SU-DHL-6 (cell line): Measurements from ENCODE around the gene RFC4.

Experiments
- H2AFZ ChIP-seq: fragments of 200-600 bp; sonication (generic); 2 replicates; pipeline ENCODE4 v1.6.1; 2014; ENCODE audit warnings: low read depth, mild to moderate bottlenecking, moderate library complexity, mixed read lengths, antibody characterized with exemption, low read length; ENCODE audit not compliant: severe bottlenecking
- H3F3A ChIP-seq: fragments of 200-600 bp; shearing (Covaris generic); 2 replicates; pipeline ENCODE4 v1.6.0; 2016; ENCODE audit warnings: antibody characterized with exemption, mild to moderate bottlenecking; ENCODE audit not compliant: insufficient read depth
- H3K27ac ChIP-seq: fragments of 200-600 bp; sonication (generic); 2 replicates; pipeline ENCODE4 v1.5.1; 2016; ENCODE audit warnings: low read depth, mild to moderate bottlenecking, low read length, moderate library complexity, mixed read lengths
- H3K27me3 ChIP-seq: fragments of 200-600 bp; sonication (generic), shearing (Covaris generic); 2 replicates; pipeline ENCODE4 v1.6.0; 2014; ENCODE audit warnings: mild to moderate bottlenecking, low read length
- H3K36me3 ChIP-seq: fragments of 200-600 bp; sonication (generic); 2 replicates; pipeline ENCODE4 v1.6.1; 2014; ENCODE audit warnings: mild to moderate bottlenecking, low read length, mixed read lengths
- H3K4me2 ChIP-seq: fragments of 300-600, 200-600 bp; shearing (Covaris generic), sonication (generic); 2 replicates; pipeline ENCODE4 v1.6.0; 2014; ENCODE audit warnings: low read length, low read depth, mild to moderate bottlenecking; ENCODE audit not compliant: poor library complexity, severe bottlenecking
- H3K4me3 ChIP-seq: fragments of 200-600 bp; sonication (generic); 2 replicates; pipeline ENCODE4 v1.5.1; 2014; ENCODE audit warnings: antibody characterized with exemption, low read length, mild to moderate bottlenecking, mixed read lengths; ENCODE audit not compliant: insufficient read depth, poor library complexity, severe bottlenecking
- H3K79me2 ChIP-seq: fragments of 200-600 bp; sonication (generic); 2 replicates; pipeline ENCODE4 v1.6.1; 2014; ENCODE audit warnings: mild to moderate bottlenecking, low read length, moderate library complexity; ENCODE audit not compliant: insufficient read depth
- H3K9ac ChIP-seq: fragments of 200-600 bp; sonication (generic); 2 replicates; pipeline ENCODE4 v1.7.0; 2014; ENCODE audit warnings: mild to moderate bottlenecking, low read length
- H3K9me2 ChIP-seq: fragments of 200-600 bp; sonication (generic); replicated peaks from 2 replicates; pipeline ENCODE4 v1.6.1; 2014; ENCODE audit warnings: low read length; ENCODE audit not compliant: insufficient read depth
- H3K9me3 ChIP-seq: fragments of 200-600 bp; sonication (generic); 2 replicates; pipeline ENCODE4 v1.6.1; 2014; ENCODE audit warnings: low read length, mixed read lengths; ENCODE audit not compliant: insufficient read depth
- H4K20me1 ChIP-seq: fragments of 200-600 bp; sonication (generic); 2 replicates; pipeline ENCODE4 v1.6.1; 2014; ENCODE audit warnings: low read depth, mild to moderate bottlenecking, antibody characterized with exemption, low read length, moderate library complexity, mixed read lengths
- CTCF ChIP-seq: fragments of 200-600 bp; sonication (generic); IDR thresholded peaks from one replicate; pipeline ENCODE4 v1.5.1; 2017; ENCODE audit warnings: antibody characterized with exemption, mild to moderate bottlenecking, low read length, moderate library complexity; ENCODE audit not compliant: insufficient read depth, poor library complexity, severe bottlenecking
- EZH2phosphoT487 ChIP-seq: fragments of 200-600 bp; sonication (generic), shearing (Covaris generic); conservative IDR thresholded peaks from 2 replicates; pipeline ENCODE4 v1.6.1; 2018; ENCODE audit warnings: mild to moderate bottlenecking, antibody characterized with exemption, low read length, moderate library complexity, mixed read lengths

Gene RFC4

GRCh38 chr3:186772701-186773417, 33.4 kb downstream of the RFC4 start:
- Histone ChIP-seq H3K27ac (peak overlapping the region; percentile 60), H2AFZ (peak overlapping the region; percentile 79), H3K9ac (peak overlapping the region; percentile 65), H3K27me3 (no peaks in the 10 kb centered on the region), H3K4me2 (peak overlapping the region; percentile 88), H3K4me3 (peak overlapping the region; percentile 51), H3K9me3 (no peaks in the 10 kb centered on the region), H3K36me3 (no peaks in the 10 kb centered on the region), H3K9me2 (no peaks in the 10 kb centered on the region), H3F3A (no peaks in the 10 kb centered on the region; the same call in 1 of the 2 replicates), H4K20me1 (no peaks in the 10 kb centered on the region), H3K79me2 (no peaks in the 10 kb centered on the region)
- TF ChIP-seq CTCF (no peak), EZH2phosphoT487 (no peak)

GRCh38 chr3:186772281-186772694, 34.0 kb downstream of the RFC4 start:
- Histone ChIP-seq H3K9ac (peak overlapping the region; percentile 65), H3K9me3 (no peaks in the 10 kb centered on the region), H3K4me3 (peak overlapping the region; percentile 51), H3F3A (no peaks in the 10 kb centered on the region; the same call in 1 of the 2 replicates), H3K36me3 (no peaks in the 10 kb centered on the region), H3K27ac (peak overlapping the region; percentile 60), H3K79me2 (no peaks in the 10 kb centered on the region), H3K4me2 (peak overlapping the region; percentile 88), H3K9me2 (no peaks in the 10 kb centered on the region), H2AFZ (peak overlapping the region; percentile 79), H4K20me1 (no peaks in the 10 kb centered on the region), H3K27me3 (no peaks in the 10 kb centered on the region)
- TF ChIP-seq EZH2phosphoT487 = no peak
- TF ChIP-seq CTCF = no peak

GRCh38 chr3:186760897-186761447, 45.3 kb downstream of the RFC4 start:
- H4K20me1 ChIP-seq = no peaks in the 10 kb centered on the region
- H3K9me3 ChIP-seq = no peaks in the 10 kb centered on the region
- no peaks in the 10 kb centered on the region for H3F3A ChIP-seq
- no peak overlapping the region for H2AFZ ChIP-seq
- no peak overlapping the region for H3K4me3 ChIP-seq
- no peaks in the 10 kb centered on the region for H3K27me3 ChIP-seq
- no peak overlapping the region for H3K27ac ChIP-seq
- H3K9ac ChIP-seq = no peak overlapping the region
- H3K9me2 ChIP-seq = no peaks in the 10 kb centered on the region
- H3K79me2 ChIP-seq = no peaks in the 10 kb centered on the region
- H3K36me3 ChIP-seq = no peaks in the 10 kb centered on the region
- TF ChIP-seq EZH2phosphoT487 = no peak
- TF ChIP-seq CTCF = no peak
- no peak overlapping the region for H3K4me2 ChIP-seq
